Measurements from ENCODE around the gene RALGAPA2.

- no peak for TF ChIP-seq CTCF (IDR thresholded peaks at IDR 0.05 in 8 of 11, conservative IDR thresholded peaks at IDR 0.05 in 3 of 11)
- no peak for TF ChIP-seq POLR2A (IDR thresholded peaks at IDR 0.05)
Measured at GRCh38 chr20:20530428-20531151, 181.9 kb downstream of the RALGAPA2 start.

Measured in spleen (tissue), 7 donors.